CD4-positive, alpha-beta T cell treated with Interleukin-12 subunit alpha and Interleukin-12 subunit beta, for 1 hour (primary cell): Measurements from ENCODE around the gene INTS1.

Experiments used
- DNase-seq: peaks from one replicate; pipeline ENCODE4 v3.0.0-alpha.2; 2020

INTS1 gene

DNA sequence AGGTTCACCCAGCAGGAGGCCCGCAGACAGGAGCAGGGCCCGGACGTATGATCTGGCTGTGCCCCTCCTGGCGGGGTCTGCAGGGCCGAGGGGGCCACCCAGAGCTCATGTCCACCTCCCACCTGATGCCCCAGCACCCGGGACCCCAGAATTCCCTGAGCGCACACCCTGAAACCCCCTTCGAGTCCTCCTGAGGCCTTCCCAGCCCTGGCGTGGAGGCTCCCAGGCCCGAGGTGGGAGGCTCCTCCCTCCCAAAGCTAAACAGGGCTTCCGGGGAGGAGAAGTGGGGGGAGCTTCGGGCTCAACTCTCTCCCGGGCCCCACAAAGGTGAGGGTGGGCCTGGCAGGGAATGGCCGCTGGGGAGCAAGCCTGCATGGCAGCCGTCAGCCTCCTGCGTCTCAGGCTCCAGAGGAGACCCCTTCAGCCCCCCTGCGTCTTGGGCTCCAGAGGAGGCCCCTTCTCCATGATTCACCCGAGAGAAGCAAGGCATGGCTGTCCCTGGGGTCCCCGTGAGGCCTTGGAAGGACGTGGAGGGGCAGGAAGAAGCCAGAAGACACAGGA, 75.2 kb downstream of the INTS1 start:
- no peak for DNase-seq

- no peak for DNase-seq
Measured at GRCh38 chr7:1427064-1427657, 77.0 kb downstream of the INTS1 start.

- no peak for DNase-seq
Measured at GRCh38 chr7:1426474-1426873, 77.7 kb downstream of the INTS1 start.

- DNase-seq = no peak
Measured at GRCh38 chr7:1425292-1426136, 78.7 kb downstream of the INTS1 start.

GRCh38 chr7:1424041-1424440, 80.1 kb downstream of the INTS1 start:
- DNase-seq = no peak

- no peak for DNase-seq
Measured at GRCh38 chr7:1423264-1423811, 80.9 kb downstream of the INTS1 start.

DNA sequence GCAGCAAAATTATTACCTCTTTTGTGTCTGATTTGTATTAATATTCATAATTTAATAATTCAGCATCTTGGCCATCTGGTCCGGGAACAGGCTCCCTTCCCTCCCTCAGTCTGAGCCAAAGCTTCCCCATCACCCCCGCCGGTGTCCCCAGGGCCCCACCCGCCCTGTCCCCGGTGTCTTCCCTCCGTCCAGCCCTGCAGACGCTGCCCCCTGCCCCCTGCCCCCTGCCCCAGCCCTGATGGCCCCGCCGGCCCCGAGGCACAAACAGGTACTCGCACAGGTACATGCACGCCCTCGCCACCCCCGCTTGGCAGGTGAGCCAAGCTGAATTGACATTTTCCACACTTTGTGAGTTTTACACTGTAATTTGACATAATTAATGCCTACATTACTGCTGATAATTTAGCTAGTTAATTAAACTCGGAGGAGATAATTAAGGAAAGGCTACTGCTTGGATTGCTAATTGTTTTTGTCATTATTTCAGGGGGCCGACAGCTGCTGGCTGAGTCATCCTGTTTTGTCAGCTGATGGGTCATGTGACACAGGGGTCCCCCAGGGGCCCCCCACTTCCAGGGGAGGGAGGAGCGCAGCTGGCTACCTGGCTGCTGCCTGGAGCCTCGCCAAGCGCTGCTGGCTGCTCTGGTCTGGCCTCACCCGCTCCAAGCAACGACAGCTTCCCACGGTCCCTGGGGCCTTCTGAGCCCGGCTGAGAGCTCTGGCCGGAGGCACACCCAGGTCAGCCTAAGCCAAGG, 81.5 kb downstream of the INTS1 start:
- no peak for DNase-seq

DNA sequence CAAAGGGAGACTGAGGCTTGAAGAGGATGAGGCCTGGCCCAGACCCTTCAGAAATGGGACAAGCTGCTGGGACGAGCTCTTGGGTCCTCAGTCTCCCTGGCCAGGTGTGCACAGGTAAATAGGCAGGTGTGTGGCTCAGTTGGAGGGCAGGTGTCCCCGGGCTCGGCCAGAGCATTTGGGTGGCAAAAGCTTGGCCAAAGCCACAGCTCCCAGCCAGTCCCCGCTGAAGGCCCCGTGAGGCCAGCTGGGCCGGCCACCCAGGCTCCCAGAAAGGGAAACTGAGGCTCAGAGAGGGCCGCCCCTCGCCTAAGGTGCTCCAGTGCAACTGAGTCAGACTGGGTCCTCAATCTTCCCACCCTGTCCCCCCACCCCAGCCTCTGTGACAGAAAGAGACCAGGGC, 82.2 kb downstream of the INTS1 start:
- no peak for DNase-seq

DNA sequence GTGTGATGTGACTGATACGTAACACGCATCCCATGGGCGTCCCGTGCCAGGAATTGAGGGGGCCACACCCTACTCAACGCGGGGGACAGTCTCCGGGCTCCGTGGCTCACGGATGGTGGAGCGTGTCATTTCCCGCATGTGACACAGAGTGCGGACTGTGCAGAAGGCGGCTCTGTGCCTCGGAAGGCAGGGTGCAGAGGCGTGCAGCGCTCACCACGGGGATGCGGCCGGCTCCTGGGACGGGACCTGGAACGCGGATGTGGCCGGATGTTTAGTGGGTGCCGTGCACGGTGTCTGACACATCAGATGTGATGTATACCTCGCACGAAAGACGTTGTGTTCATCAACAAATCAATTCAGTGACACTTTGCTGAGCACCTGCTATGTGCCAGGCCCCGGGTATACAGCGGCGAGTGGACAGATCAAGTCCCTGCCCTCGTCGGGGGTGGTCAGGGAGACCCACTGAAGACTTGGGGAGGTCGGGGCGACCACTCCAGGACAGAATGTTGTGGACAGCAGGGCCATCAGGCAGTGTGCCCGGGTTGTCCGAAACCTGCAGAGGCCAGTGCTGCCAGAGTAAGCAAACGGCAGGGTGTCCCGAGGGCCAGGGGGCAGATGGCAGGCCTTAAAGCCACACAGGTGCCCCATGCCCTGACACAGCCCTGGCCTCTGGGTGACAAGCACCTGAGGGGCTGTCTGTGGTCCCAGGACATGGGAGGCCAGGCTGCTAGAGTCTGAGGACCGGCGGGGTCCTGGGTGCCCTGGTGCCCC, 83.0 kb downstream of the INTS1 start:
- DNase-seq = no peak
